Endodermal cell (in vitro differentiated cells): Measurements from ENCODE around the gene DBNL. TPM values are rescaled to one million over a fixed set of nuclear protein-coding genes. Genes with fewer than 3 reads are reported as not detected.

Experiments
- DNase-seq: peaks from one replicate; pipeline ENCODE4 v3.0.0-alpha.2; 2017
- H3K27ac ChIP-seq: 2 replicates; pipeline ENCODE4 v1.5.1; 2013; ENCODE audit warnings: mild to moderate bottlenecking, low read depth, low read length, moderate library complexity
- H3K27me3 ChIP-seq: 2 replicates; pipeline ENCODE4 v1.6.1; 2013; ENCODE audit warnings: mild to moderate bottlenecking, low read length, moderate library complexity; ENCODE audit not compliant: insufficient read depth, control insufficient read depth, poor library complexity, severe bottlenecking
- H3K36me3 ChIP-seq: 2 replicates; pipeline ENCODE4 v1.7.0; 2013; ENCODE audit warnings: mild to moderate bottlenecking, low read length, moderate library complexity; ENCODE audit not compliant: control insufficient read depth, insufficient read depth
- H3K4me1 ChIP-seq: one replicate; pipeline ENCODE4 v1.7.0; 2013; ENCODE audit warnings: low read length; ENCODE audit not compliant: control insufficient read depth, insufficient read depth
- H3K4me3 ChIP-seq: 2 replicates; pipeline ENCODE4 v1.5.1; 2013; ENCODE audit warnings: mild to moderate bottlenecking, low read length, moderate library complexity
- H3K9ac ChIP-seq: 2 replicates; pipeline ENCODE4 v1.6.1; 2013; ENCODE audit warnings: mild to moderate bottlenecking, low read length, moderate library complexity; ENCODE audit not compliant: poor library complexity, severe bottlenecking; ENCODE audit errors: extremely low read depth
- H3K9me3 ChIP-seq: 2 replicates; pipeline ENCODE4 v1.6.1; 2013; ENCODE audit warnings: mild to moderate bottlenecking, low read length, moderate library complexity; ENCODE audit not compliant: control insufficient read depth
- H3K27ac Mint-ChIP-seq: 2 replicates; pipeline ENCODE4 v1.8.0; 2020; ENCODE audit warnings: mixed read lengths
- H3K27me3 Mint-ChIP-seq: 2 replicates; pipeline ENCODE4 v1.8.0; 2021; ENCODE audit warnings: mild to moderate bottlenecking, mixed read lengths; ENCODE audit not compliant: insufficient read depth
- H3K36me3 Mint-ChIP-seq: 2 replicates; pipeline ENCODE4 v1.8.0; 2020; ENCODE audit warnings: low read depth, mixed read lengths
- H3K4me1 Mint-ChIP-seq: 2 replicates; pipeline ENCODE4 v1.8.0; 2020; ENCODE audit warnings: mixed read lengths
- H3K4me3 Mint-ChIP-seq: 2 replicates; pipeline ENCODE4 v1.8.0; 2020; ENCODE audit warnings: mild to moderate bottlenecking, moderate library complexity, mixed read lengths
- H3K9me3 Mint-ChIP-seq: 2 replicates; pipeline ENCODE4 v1.8.0; 2020; ENCODE audit warnings: mild to moderate bottlenecking, mixed read lengths
- WGBS, 2 experiments: methylation state at CpG; one replicate each; pipeline versions ENCODE4 v1.1.5 to v1.1.7; 2013; ENCODE audit warnings: missing lambda C conversion rate in 2 of 2, mixed read lengths in 1 of 2; ENCODE audit not compliant: insufficient coverage in 1 of 2, insufficient read length in 1 of 2; 5-methylcytosine and 5-hydroxymethylcytosine counted together
- total RNA-seq, 2 donors: library from RNA; stranded (reverse); fragmentation: NEBNext Ultra II Directional in 1 of 2; extraction: Animal tissue kit (Norgen Biotek cat#: 25700) in 1 of 2; gene quantifications; 2 replicates in 1 of 2; 3 replicates in 1 of 2; pipeline ENCODE4 v1.2.1, GENCODE V29; 2021
- TF ChIP-seq, protein P1 (sequence below): fragments of 200-600 bp; sonication (generic); conservative IDR thresholded peaks from 2 replicates; pipeline ENCODE4 v1.5.0; 2021; ENCODE audit warnings: antibody characterized with exemption, mild to moderate bottlenecking

DBNL gene
- total RNA-seq, 2 donors from 2014 or later, result 47.0 to 50.9 TPM

DNA sequence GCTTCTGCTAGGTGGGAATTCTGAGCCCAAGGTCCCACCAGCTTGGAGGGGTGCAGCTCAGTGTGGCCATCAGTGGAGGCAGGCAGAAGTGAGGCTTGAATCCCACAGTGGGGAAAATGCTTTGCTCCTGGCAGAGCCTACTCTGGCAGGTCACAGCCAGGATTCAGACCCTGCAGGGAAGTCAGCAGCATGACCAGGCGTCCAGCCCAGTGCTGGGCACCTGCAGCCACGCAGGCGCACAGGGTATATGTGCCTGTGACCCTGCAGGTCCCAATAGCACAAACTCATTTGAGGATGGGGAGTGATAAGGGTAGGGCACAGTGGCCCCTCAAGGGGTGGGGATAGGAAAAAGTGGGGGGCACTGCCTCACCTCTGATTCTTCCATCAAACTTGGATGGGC, 51.3 kb downstream of the DBNL start:
- Mint-ChIP-seq H3K36me3 (no peaks in the 10 kb centered on the region), H3K4me1 (peaks cover 4% of the 10 kb centered on the region), H3K4me3 (no peak overlapping the region), H3K27me3 (peaks cover 6% of the 10 kb centered on the region), H3K27ac (no peak overlapping the region), H3K9me3 (no peaks in the 10 kb centered on the region)
- Histone ChIP-seq H3K36me3 (no peaks in the 10 kb centered on the region), H3K4me3 (no peak overlapping the region), H3K4me1 (no peaks in the 10 kb centered on the region), H3K27me3 (no peaks in the 10 kb centered on the region), H3K9me3 (no peaks in the 10 kb centered on the region), H3K27ac (no peak overlapping the region), H3K9ac (no peak overlapping the region)
- no peak for DNase-seq
- 95 to 100% methylated on average over 2 to 3 of the region's 3 CpGs for WGBS, 2 experiments
- TF ChIP-seq, protein P1, sequence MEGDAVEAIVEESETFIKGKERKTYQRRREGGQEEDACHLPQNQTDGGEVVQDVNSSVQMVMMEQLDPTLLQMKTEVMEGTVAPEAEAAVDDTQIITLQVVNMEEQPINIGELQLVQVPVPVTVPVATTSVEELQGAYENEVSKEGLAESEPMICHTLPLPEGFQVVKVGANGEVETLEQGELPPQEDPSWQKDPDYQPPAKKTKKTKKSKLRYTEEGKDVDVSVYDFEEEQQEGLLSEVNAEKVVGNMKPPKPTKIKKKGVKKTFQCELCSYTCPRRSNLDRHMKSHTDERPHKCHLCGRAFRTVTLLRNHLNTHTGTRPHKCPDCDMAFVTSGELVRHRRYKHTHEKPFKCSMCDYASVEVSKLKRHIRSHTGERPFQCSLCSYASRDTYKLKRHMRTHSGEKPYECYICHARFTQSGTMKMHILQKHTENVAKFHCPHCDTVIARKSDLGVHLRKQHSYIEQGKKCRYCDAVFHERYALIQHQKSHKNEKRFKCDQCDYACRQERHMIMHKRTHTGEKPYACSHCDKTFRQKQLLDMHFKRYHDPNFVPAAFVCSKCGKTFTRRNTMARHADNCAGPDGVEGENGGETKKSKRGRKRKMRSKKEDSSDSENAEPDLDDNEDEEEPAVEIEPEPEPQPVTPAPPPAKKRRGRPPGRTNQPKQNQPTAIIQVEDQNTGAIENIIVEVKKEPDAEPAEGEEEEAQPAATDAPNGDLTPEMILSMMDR, result no peak

DNA sequence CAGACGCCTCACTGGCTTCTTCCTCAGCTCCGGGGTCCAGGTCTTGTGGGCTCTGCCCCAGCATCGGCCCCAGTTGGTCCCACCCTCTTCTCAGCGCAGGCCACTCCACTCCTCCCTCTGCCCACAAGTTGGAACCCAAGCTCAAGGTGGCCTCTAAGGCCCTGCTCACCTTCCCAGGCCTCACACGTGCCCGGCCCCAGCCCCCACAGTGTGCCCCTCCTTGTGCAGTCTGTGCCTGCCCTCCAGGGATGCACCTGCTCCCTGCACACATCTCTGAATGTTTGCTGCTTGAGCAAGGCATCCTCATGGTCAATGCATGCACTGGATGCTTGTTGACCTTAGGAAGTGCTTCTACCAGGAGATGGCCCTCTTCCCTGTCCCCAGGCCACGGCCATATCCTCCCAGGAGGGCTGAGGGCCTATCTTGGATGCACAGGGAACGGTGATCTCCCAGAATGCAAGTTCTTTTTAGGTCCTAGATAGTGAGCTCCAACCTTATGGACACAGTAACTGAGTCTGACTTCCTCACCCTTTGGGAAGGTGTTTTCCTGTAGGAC, 51.9 kb downstream of the DBNL start:
- H3K9ac ChIP-seq, result no peak overlapping the region
- 84 to 86% methylated on average over 4 to 8 of the region's 8 CpGs for WGBS, 2 experiments

DNA sequence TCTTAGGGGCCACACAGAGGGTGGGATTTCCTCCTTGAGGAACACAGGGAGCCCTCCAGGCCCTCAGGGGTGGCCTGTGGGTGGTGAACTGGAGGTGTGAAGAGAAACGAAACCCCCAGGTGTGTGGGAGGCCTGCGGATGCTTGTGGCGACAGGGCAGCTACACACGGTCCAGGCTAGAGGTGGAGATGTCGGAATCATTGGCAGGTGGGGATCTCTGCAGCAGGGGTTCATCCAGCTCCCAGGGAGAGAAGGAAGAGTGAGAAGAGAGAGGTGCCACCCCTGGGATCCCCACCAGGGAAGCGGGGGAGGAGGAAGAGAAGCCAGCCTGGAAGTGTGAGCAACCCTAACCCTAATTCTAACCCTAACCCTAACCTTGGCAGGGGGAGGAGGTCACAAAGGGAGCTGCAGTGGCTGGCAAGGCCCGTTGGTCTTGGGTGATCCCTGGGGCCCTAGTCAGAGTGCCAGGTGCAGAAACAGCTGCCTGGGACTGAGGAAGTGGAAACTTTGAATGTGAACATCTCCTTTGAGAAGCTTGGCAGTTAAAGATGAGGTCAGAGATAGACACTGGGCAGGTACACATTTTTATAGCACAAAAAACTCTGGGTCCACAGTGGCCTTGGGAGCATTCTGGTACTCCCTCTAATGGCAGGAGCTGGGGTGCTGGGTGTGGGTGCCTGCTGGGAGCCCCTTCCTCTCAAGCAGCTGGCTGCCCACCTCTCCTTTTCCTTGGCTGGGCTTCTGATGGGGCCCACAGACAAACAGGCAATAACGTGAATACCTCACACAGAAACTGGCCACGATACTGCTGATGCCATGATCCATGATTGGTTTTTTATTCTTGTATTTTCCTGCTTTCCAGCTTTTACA, 52.8 kb downstream of the DBNL start:
- H3K9ac ChIP-seq, result no peak overlapping the region
- H3K27me3 ChIP-seq, result no peaks in the 10 kb centered on the region
- peaks cover 8% of the 10 kb centered on the region for H3K27me3 Mint-ChIP-seq
- no peaks in the 10 kb centered on the region for H3K36me3 Mint-ChIP-seq
- H3K4me1 Mint-ChIP-seq, result peaks cover 1% of the 10 kb centered on the region
- no peak overlapping the region for H3K27ac ChIP-seq
- no peaks in the 10 kb centered on the region for H3K9me3 ChIP-seq
- H3K27ac Mint-ChIP-seq, result no peak overlapping the region
- no peaks in the 10 kb centered on the region for H3K4me1 ChIP-seq
- no peak overlapping the region for H3K4me3 Mint-ChIP-seq
- WGBS, 2 experiments, result 89 to 96% methylated on average over 4 to 8 of the region's 9 CpGs
- H3K9me3 Mint-ChIP-seq, result no peaks in the 10 kb centered on the region
- no peak overlapping the region for H3K4me3 ChIP-seq
- no peak for DNase-seq
- TF ChIP-seq, protein P1, result no peak
- H3K36me3 ChIP-seq, result no peaks in the 10 kb centered on the region

More for the DNA sequence above, 51.9 kb downstream of the DBNL start:
- peaks cover 4% of the 10 kb centered on the region for H3K4me1 Mint-ChIP-seq
- no peaks in the 10 kb centered on the region for H3K4me1 ChIP-seq
- TF ChIP-seq, protein P1, result no peak
- no peak overlapping the region for H3K27ac Mint-ChIP-seq
- H3K4me3 Mint-ChIP-seq, result no peak overlapping the region
- H3K36me3 Mint-ChIP-seq, result no peaks in the 10 kb centered on the region
- H3K4me3 ChIP-seq, result no peak overlapping the region
- no peak for DNase-seq
- H3K27ac ChIP-seq, result no peak overlapping the region
- no peaks in the 10 kb centered on the region for H3K36me3 ChIP-seq
- H3K9me3 ChIP-seq, result no peaks in the 10 kb centered on the region
- H3K27me3 Mint-ChIP-seq, result peaks cover 6% of the 10 kb centered on the region
- no peaks in the 10 kb centered on the region for H3K9me3 Mint-ChIP-seq
- H3K27me3 ChIP-seq, result no peaks in the 10 kb centered on the region
